Testis (tissue), 2 donors: ENCODE measurements around the gene ROR2.

Source experiments
- CTCF ChIP-seq, 3 experiments: fragments of 450-650 bp in 2 of 3; fragments of 200-600 bp in 1 of 3; sonication (generic) in 1 of 3; IDR thresholded peaks; one replicate each; pipeline ENCODE4 v1.5.1; 2016 to 2019; ENCODE audit warnings: antibody characterized with exemption in 3 of 3, mild to moderate bottlenecking in 2 of 3, moderate library complexity in 1 of 3
- POLR2A ChIP-seq: fragments of 450-650 bp; IDR thresholded peaks from one replicate; pipeline ENCODE4 v1.6.1; 2017; ENCODE audit warnings: antibody characterized with exemption, mild to moderate bottlenecking, moderate library complexity

DNA sequence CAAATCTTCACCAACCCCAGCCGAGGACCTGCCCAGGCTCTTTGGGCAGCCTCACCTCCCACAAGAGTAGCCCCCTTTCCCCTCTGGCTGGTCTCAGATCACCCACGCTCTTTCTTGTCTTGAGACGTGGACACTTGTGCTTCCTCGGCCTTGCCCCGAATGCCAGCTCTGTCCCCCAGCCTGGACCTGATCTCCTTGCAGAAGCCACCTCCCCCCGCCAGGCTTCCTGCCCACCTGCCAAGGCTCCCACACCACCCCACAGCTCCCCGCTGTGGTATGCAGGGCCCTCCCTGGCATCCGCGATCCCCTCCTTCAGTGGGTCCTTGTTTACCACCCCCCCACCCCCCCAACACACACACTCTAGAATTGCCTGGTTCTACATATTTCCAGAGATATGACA lies 133.7 kb downstream of the ROR2 start:
- TF ChIP-seq CTCF (IDR thresholded peaks at IDR 0.05) (no peak), POLR2A (no peak)
